B cell (primary cell): ENCODE results near the gene GHDC. TPM values are rescaled to one million over a fixed set of nuclear protein-coding genes. Genes with fewer than 3 reads are reported as not detected.
A peak's percentile ranks its signal among the peaks of the same experiment; 100 is the strongest.

Experiments
- ATAC-seq: fragments of 200-7000 bp; cut with Tn5 transposase; one replicate; pipeline ENCODE4 v1.10.0; 2021; ENCODE audit warnings: low read depth, mild to moderate bottlenecking, moderate number of reproducible peaks, moderate library complexity
- CTCF ChIA-PET: fragments of 350-600 bp; sonication (Branson Sonifier 250); formaldehyde crosslinking; loops from one replicate; lab custom pipeline; 2021; ENCODE audit warnings: antibody characterized with exemption, inconsistent platforms; lab: Charles Lee
- POLR2A ChIA-PET: fragments of 350-600 bp; sonication (Branson Sonifier 250); formaldehyde crosslinking; loops from one replicate; lab custom pipeline; 2021; ENCODE audit warnings: antibody characterized with exemption; lab: Charles Lee
- DNase-seq: peaks from one replicate; pipeline ENCODE4 v3.0.0; 2013
- H2AFZ ChIP-seq: 2 replicates; pipeline ENCODE4 v1.6.1; 2012; ENCODE audit warnings: mild to moderate bottlenecking, low read depth, low read length; ENCODE audit not compliant: insufficient read depth, poor library complexity, severe bottlenecking
- H3K27ac ChIP-seq, 2 donors: 1 replicate in 1 of 2; 2 replicates in 1 of 2; pipeline ENCODE4 v1.5.1; 2012 to 2013; ENCODE audit warnings: low read length in 2 of 2, mild to moderate bottlenecking in 2 of 2, moderate library complexity in 1 of 2
- H3K27me3 ChIP-seq, 4 experiments: fragments of 200-600 bp in 1 of 4; sonication (generic) in 1 of 4; replicated peaks in 1 of 4; 1 replicate in 2 of 4; 2 replicates in 2 of 4; pipeline versions ENCODE4 v1.6.1 to v1.7.0; 2013 to 2016; ENCODE audit warnings: low read length in 3 of 4, mild to moderate bottlenecking in 2 of 4, mixed read lengths in 1 of 4, moderate library complexity in 1 of 4; ENCODE audit not compliant: insufficient read depth in 4 of 4, control insufficient read depth in 3 of 4; ENCODE audit errors: control extremely low read depth in 1 of 4
- H3K36me3 ChIP-seq, 2 experiments: replicated peaks in 1 of 2; 1 replicate in 1 of 2; 2 replicates in 1 of 2; pipeline versions ENCODE4 v1.6.1 to v1.7.1; 2013; ENCODE audit warnings: low read length in 1 of 2; ENCODE audit not compliant: insufficient read depth in 2 of 2, control insufficient read depth in 1 of 2; ENCODE audit errors: control extremely low read depth in 1 of 2, extremely low read depth in 1 of 2
- H3K4me1 ChIP-seq, 2 donors: fragments of 200-600 bp in 1 of 2; sonication (generic) in 1 of 2; 1 replicate in 1 of 2; 2 replicates in 1 of 2; pipeline versions ENCODE4 v1.5.1 to v1.6.1; 2013 to 2017; ENCODE audit warnings: low read length in 2 of 2; ENCODE audit not compliant: control insufficient read depth in 2 of 2, insufficient read depth in 2 of 2
- H3K4me2 ChIP-seq: replicated peaks from 2 replicates; pipeline ENCODE3; 2012; ENCODE audit warnings: mild to moderate bottlenecking, low read depth, low read length; ENCODE audit not compliant: poor library complexity, severe bottlenecking
- H3K4me3 ChIP-seq, 5 experiments: fragments of 200-600 bp in 1 of 5; sonication (generic) in 1 of 5; 1 replicate in 3 of 5; 2 replicates in 2 of 5; pipeline versions ENCODE4 v1.5.1 to v1.7.0; 2011 to 2016; ENCODE audit warnings: low read length in 4 of 5, mild to moderate bottlenecking in 4 of 5, low read depth in 2 of 5, control low read depth in 1 of 5, moderate library complexity in 1 of 5; ENCODE audit not compliant: insufficient read depth in 1 of 5; ENCODE audit errors: control extremely low read depth in 1 of 5, extremely low read depth in 1 of 5
- H3K79me2 ChIP-seq: fragments of 200-600 bp; sonication (generic); one replicate; pipeline ENCODE4 v1.6.0; 2016; ENCODE audit warnings: low read length; ENCODE audit not compliant: control insufficient read depth, insufficient read depth
- H3K9ac ChIP-seq: fragments of 200-600 bp; sonication (generic); 2 replicates; pipeline ENCODE4 v1.6.1; 2017; ENCODE audit warnings: mild to moderate bottlenecking, low read length, moderate library complexity
- H3K9me3 ChIP-seq, 3 donors: one replicate each; pipeline versions ENCODE4 v1.6.1 to v1.7.1; 2013; ENCODE audit warnings: low read length in 2 of 3; ENCODE audit not compliant: control insufficient read depth in 2 of 3, insufficient read depth in 1 of 3; ENCODE audit errors: control extremely low read depth in 1 of 3
- H4K20me1 ChIP-seq: 2 replicates; pipeline ENCODE4 v1.6.0; 2012; ENCODE audit warnings: mild to moderate bottlenecking, low read length; ENCODE audit not compliant: insufficient read depth, control insufficient read depth, poor library complexity, severe bottlenecking
- H3K27ac Mint-ChIP-seq: one replicate; pipeline ENCODE4 v1.8.0; 2021; ENCODE audit warnings: mixed read lengths
- H3K27me3 Mint-ChIP-seq: one replicate; pipeline ENCODE4 v1.8.0; 2021; ENCODE audit warnings: mixed read lengths
- H3K4me1 Mint-ChIP-seq: one replicate; pipeline ENCODE4 v1.8.0; 2021; ENCODE audit warnings: mixed read lengths
- H3K4me3 Mint-ChIP-seq: one replicate; pipeline ENCODE4 v1.8.0; 2021; ENCODE audit warnings: mixed read lengths
- H3K9me3 Mint-ChIP-seq: one replicate; pipeline ENCODE4 v1.8.0; 2022; ENCODE audit warnings: mixed read lengths; ENCODE audit not compliant: insufficient read depth
- EZH2 ChIP-seq: IDR thresholded peaks from 2 replicates; pipeline ENCODE4 v1.6.1; 2012; ENCODE audit warnings: borderline replicate concordance, low read depth, mild to moderate bottlenecking, moderate library complexity, low read length; ENCODE audit not compliant: insufficient read depth, poor library complexity, severe bottlenecking
- WGBS: methylation state at CpG from one replicate; pipeline ENCODE4 v1.1.5; 2013; ENCODE audit warnings: missing lambda C conversion rate; ENCODE audit not compliant: insufficient coverage; 5-methylcytosine and 5-hydroxymethylcytosine counted together
- intact Hi-C: fragments of 100-400 bp; cut with micrococcal nuclease; formaldehyde crosslinking; loops from one replicate; pipeline ENCODE4 v1.10.0; 2022
- polyA plus RNA-seq: library from polyadenylated mRNA; depleted of rRNA; stranded (reverse); fragments of >200 nt; gene quantifications from 2 replicates; pipeline ENCODE4 v1.2.3, GENCODE V29; 2012
- total RNA-seq, 2 donors: library from RNA; stranded (reverse); fragments of 120-200 nt in 1 of 2; gene quantifications; 1 replicate in 1 of 2; 2 replicates in 1 of 2; pipeline versions ENCODE4 v1.2.3 to v1.2.4, GENCODE V29; 2013 to 2022
- TF ChIP-seq, protein P1 (sequence below): fragments of 200-600 bp; IDR thresholded peaks from one replicate; pipeline ENCODE4 v1.8.0; 2022; ENCODE audit warnings: antibody characterized with exemption, mild to moderate bottlenecking

GHDC gene
- total and polyA plus RNA-seq, 2 donors (not counting 1 experiment from before 2014, with no cell fraction given) = 41.5 to 65.4 TPM

GRCh38 chr17:42183741-42184711, 10.3 kb downstream of the GHDC start:
- Histone ChIP-seq H3K4me1 (peaks cover 37 to 49% of the 10 kb centered on the region in 2 donors), H3K4me3 (peak overlapping the region; percentile 64 to 81 (median 74)), H3K36me3 (no peaks in the 10 kb centered on the region), H3K27me3 (peaks cover 0 to 17% (median 2%) of the 10 kb centered on the region in 4 experiments), H3K9me3 (peaks cover 0 to 11% (median 0%) of the 10 kb centered on the region in 3 donors), H2AFZ (peak overlapping the region; percentile 84), H3K9ac (peak overlapping the region; percentile 77), H4K20me1 (no peaks in the 10 kb centered on the region), H3K4me2 (peak overlapping the region; percentile 88), H3K79me2 (no peaks in the 10 kb centered on the region), H3K27ac (peak overlapping the region; percentile 90 to 95)
- 5% methylated on average over 83 of the region's 83 CpGs for WGBS
- peak; percentile 91 for DNase-seq
- no peaks in the 10 kb centered on the region for H3K27me3 Mint-ChIP-seq
- peaks cover 49% of the 10 kb centered on the region for H3K4me1 Mint-ChIP-seq
- TF ChIP-seq EZH2 = no peak
- TF ChIP-seq, protein P1, sequence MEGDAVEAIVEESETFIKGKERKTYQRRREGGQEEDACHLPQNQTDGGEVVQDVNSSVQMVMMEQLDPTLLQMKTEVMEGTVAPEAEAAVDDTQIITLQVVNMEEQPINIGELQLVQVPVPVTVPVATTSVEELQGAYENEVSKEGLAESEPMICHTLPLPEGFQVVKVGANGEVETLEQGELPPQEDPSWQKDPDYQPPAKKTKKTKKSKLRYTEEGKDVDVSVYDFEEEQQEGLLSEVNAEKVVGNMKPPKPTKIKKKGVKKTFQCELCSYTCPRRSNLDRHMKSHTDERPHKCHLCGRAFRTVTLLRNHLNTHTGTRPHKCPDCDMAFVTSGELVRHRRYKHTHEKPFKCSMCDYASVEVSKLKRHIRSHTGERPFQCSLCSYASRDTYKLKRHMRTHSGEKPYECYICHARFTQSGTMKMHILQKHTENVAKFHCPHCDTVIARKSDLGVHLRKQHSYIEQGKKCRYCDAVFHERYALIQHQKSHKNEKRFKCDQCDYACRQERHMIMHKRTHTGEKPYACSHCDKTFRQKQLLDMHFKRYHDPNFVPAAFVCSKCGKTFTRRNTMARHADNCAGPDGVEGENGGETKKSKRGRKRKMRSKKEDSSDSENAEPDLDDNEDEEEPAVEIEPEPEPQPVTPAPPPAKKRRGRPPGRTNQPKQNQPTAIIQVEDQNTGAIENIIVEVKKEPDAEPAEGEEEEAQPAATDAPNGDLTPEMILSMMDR = peak; percentile 90
- peak; percentile 69 for ATAC-seq
- CTCF ChIA-PET = interaction anchor here (0.6 to 2.5 kb wide), 18 partner anchors 8 to 251 kb away, joined by 3 to 11 read pairs (median 3); partner anchors contain the start of genes DHX58, GHDC and NKIRAS2
- intact Hi-C loops = loop anchor here (1.0 to 5.0 kb wide), 7 partner anchors 10 to 1367 kb away; partner anchors contain the start of genes ATP6V0A1, GHDC and STAT5A
- POLR2A ChIA-PET = interaction anchor here (0.5 to 2.5 kb wide), 6 partner anchors 10 to 105 kb away, joined by 3 to 11 read pairs (median 5); partner anchors contain the start of genes DHX58, GHDC, KAT2A and STAT5A
- H3K27ac Mint-ChIP-seq = peak overlapping the region; percentile 93
- no peaks in the 10 kb centered on the region for H3K9me3 Mint-ChIP-seq
- H3K4me3 Mint-ChIP-seq = peak overlapping the region; percentile 93
